CD4-positive, alpha-beta T cell (primary cell): ENCODE data around the gene RAB40A. TPM values are rescaled to one million over a fixed set of nuclear protein-coding genes. Genes with fewer than 3 reads are reported as not detected.

ENCODE experiments used
- ATAC-seq: fragments of 200-7000 bp; cut with Tn5 transposase; one replicate; pipeline ENCODE4 v1.10.0; 2022; ENCODE audit warnings: mild to moderate bottlenecking; ENCODE audit not compliant: poor library complexity
- CTCF ChIA-PET: fragments of 350-600 bp; sonication (Branson Sonifier 250); formaldehyde crosslinking; loops from one replicate; lab custom pipeline; 2021; ENCODE audit warnings: antibody characterized with exemption, inconsistent platforms; lab: Charles Lee
- POLR2A ChIA-PET: fragments of 350-600 bp; sonication (Branson Sonifier 250); formaldehyde crosslinking; loops from one replicate; lab custom pipeline; 2021; ENCODE audit warnings: antibody characterized with exemption, inconsistent platforms; lab: Charles Lee
- DNase-seq, 14 experiments: peaks; one replicate each; pipeline ENCODE4 v3.0.0-alpha.2; 2013 to 2020; ENCODE audit warnings: mixed read lengths in 2 of 14
- H3K27ac ChIP-seq, 2 donors: one replicate each; pipeline versions ENCODE4 v1.5.1 to v1.7.0; 2013; ENCODE audit warnings: low read length in 2 of 2, low read depth in 1 of 2, mild to moderate bottlenecking in 1 of 2
- H3K27me3 ChIP-seq, 2 experiments: 1 replicate in 1 of 2; 2 replicates in 1 of 2; pipeline versions ENCODE4 v1.6.1 to v1.7.0; 2013; ENCODE audit warnings: low read length in 2 of 2, control low read depth in 1 of 2, mild to moderate bottlenecking in 1 of 2, moderate library complexity in 1 of 2; ENCODE audit not compliant: insufficient read depth in 2 of 2, control insufficient read depth in 1 of 2
- H3K36me3 ChIP-seq: one replicate; pipeline ENCODE4 v1.6.1; 2013; ENCODE audit warnings: low read length, control low read depth; ENCODE audit not compliant: insufficient read depth
- H3K4me1 ChIP-seq: one replicate; pipeline ENCODE4 v1.6.1; 2013; ENCODE audit warnings: low read length, control low read depth; ENCODE audit not compliant: insufficient read depth
- H3K4me3 ChIP-seq: one replicate; pipeline ENCODE4 v1.5.1; 2013; ENCODE audit warnings: mild to moderate bottlenecking, low read length, moderate library complexity
- H3K9me3 ChIP-seq, 2 experiments: 1 replicate in 1 of 2; 2 replicates in 1 of 2; pipeline versions ENCODE4 v1.6.1 to v1.7.0; 2013; ENCODE audit warnings: low read length in 2 of 2, mild to moderate bottlenecking in 2 of 2, control low read depth in 1 of 2, moderate library complexity in 1 of 2; ENCODE audit not compliant: control insufficient read depth in 1 of 2, insufficient read depth in 1 of 2
- H3K27ac Mint-ChIP-seq: one replicate; pipeline ENCODE4 v1.8.0; 2020; ENCODE audit warnings: mixed read lengths
- H3K27me3 Mint-ChIP-seq: one replicate; pipeline ENCODE4 v1.8.0; 2021; ENCODE audit warnings: mixed read lengths
- H3K36me3 Mint-ChIP-seq: one replicate; pipeline ENCODE4 v1.8.0; 2021; ENCODE audit warnings: low read depth, mixed read lengths
- H3K4me1 Mint-ChIP-seq: one replicate; pipeline ENCODE4 v1.8.0; 2021; ENCODE audit warnings: low read depth, mixed read lengths
- H3K4me3 Mint-ChIP-seq: one replicate; pipeline ENCODE4 v1.8.0; 2020; ENCODE audit warnings: mild to moderate bottlenecking, mixed read lengths
- H3K9me3 Mint-ChIP-seq: one replicate; pipeline ENCODE4 v1.8.0; 2020; ENCODE audit warnings: mixed read lengths
- intact Hi-C, 2 experiments: fragments of 100-400 bp; cut with DNase I in 1 of 2; cut with micrococcal nuclease in 1 of 2; formaldehyde crosslinking; loops; one replicate each; pipeline versions ENCODE4 v1.15.1 to v1.9.0; 2023 to 2025; cut with DNase I, micrococcal nuclease
- total RNA-seq, 174 experiments: library from RNA in 2 of 174; stranded (reverse) in 2 of 174; gene quantifications; one replicate each; pipeline ENCODE4 v1.2.3 and lab custom pipeline; 2021 to 2026
- TF ChIP-seq, protein P1 (sequence below): fragments of 200-600 bp; IDR thresholded peaks from one replicate; pipeline ENCODE4 v1.8.0; 2022; ENCODE audit warnings: antibody characterized with exemption, mild to moderate bottlenecking

RAB40A gene
- total RNA-seq, 2 experiments from 2014 or later = 0.16 TPM; not detected in 1

DNA sequence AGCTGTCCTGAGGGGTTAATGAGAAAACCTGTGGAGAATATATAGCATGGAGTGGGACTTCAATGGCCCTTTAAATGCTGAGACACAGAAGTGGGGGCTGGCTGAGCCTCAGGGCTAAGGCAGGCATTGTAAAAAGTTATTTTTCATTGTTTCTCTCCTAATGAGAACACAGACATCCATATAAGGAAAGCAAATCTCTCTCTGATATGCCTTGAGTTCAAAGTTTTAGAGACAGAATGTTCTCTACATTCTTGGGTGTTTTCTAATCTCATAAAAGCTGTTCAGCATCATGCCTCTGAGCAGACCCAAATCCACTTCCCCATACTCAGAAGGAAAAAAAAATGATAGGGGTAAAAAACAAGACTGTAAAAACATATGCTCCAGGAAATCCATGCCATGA is 16.8 kb upstream of the RAB40A start:
- ATAC-seq (no peak), DNase-seq (no peak)
- H3K4me1 ChIP-seq = peaks cover 4% of the 10 kb centered on the region
- Mint-ChIP-seq H3K4me1 (peaks cover 4% of the 10 kb centered on the region), H3K27ac (no peak overlapping the region), H3K36me3 (no peaks in the 10 kb centered on the region), H3K9me3 (no peaks in the 10 kb centered on the region), H3K4me3 (no peak overlapping the region), H3K27me3 (no peaks in the 10 kb centered on the region)
- intact Hi-C loops = loop anchor here (5.0 to 10.0 kb wide), 3 partner anchors 149 to 179 kb away; partner anchors contain the start of genes MORF4L2 (in 1 of the 2) and TMEM31 (in 1 of the 2)
- TF ChIP-seq, protein P1, sequence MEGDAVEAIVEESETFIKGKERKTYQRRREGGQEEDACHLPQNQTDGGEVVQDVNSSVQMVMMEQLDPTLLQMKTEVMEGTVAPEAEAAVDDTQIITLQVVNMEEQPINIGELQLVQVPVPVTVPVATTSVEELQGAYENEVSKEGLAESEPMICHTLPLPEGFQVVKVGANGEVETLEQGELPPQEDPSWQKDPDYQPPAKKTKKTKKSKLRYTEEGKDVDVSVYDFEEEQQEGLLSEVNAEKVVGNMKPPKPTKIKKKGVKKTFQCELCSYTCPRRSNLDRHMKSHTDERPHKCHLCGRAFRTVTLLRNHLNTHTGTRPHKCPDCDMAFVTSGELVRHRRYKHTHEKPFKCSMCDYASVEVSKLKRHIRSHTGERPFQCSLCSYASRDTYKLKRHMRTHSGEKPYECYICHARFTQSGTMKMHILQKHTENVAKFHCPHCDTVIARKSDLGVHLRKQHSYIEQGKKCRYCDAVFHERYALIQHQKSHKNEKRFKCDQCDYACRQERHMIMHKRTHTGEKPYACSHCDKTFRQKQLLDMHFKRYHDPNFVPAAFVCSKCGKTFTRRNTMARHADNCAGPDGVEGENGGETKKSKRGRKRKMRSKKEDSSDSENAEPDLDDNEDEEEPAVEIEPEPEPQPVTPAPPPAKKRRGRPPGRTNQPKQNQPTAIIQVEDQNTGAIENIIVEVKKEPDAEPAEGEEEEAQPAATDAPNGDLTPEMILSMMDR = no peak
- no peak overlapping the region for H3K27ac ChIP-seq
- H3K9me3 ChIP-seq = no peaks in the 10 kb centered on the region
- no peak overlapping the region for H3K4me3 ChIP-seq
- ChIA-PET CTCF (no interaction called here), POLR2A (no interaction called here)
- no peaks in the 10 kb centered on the region for H3K27me3 ChIP-seq
- no peaks in the 10 kb centered on the region for H3K36me3 ChIP-seq

DNA sequence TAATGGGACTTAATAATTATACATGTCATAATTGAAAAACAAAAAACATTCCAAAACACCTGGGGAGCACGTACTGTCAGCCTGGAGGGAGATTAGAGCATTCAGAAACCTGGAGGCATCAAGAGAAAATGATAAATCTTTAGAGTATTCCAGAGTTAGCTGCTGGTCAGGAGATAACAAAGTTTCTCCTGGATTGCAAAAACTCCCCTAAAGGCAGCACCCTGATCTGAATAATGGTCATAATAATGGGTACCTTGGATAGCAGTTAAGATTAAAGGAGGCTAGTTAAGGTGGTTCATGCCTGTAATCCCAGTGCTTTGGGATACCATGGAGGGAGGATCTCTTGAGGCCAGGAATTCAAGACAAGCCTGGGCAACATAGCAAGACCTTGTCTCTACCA is 15.9 kb upstream of the RAB40A start:
- Mint-ChIP-seq H3K36me3 (no peaks in the 10 kb centered on the region), H3K4me1 (peaks cover 4% of the 10 kb centered on the region), H3K27ac (no peak overlapping the region), H3K27me3 (no peaks in the 10 kb centered on the region), H3K9me3 (no peaks in the 10 kb centered on the region), H3K4me3 (no peak overlapping the region)
- TF ChIP-seq, protein P1 = no peak
- H3K4me3 ChIP-seq = no peak overlapping the region
- H3K4me1 ChIP-seq = peaks cover 4% of the 10 kb centered on the region
- ATAC-seq = no peak
- no peak overlapping the region for H3K27ac ChIP-seq
- H3K36me3 ChIP-seq = no peaks in the 10 kb centered on the region
- CTCF ChIA-PET = no interaction called here
- no peaks in the 10 kb centered on the region for H3K9me3 ChIP-seq
- intact Hi-C loops = loop anchor here (5.0 to 10.0 kb wide), 3 partner anchors 150 to 180 kb away; partner anchors contain the start of genes MORF4L2 (in 1 of the 2) and TMEM31 (in 1 of the 2)
- POLR2A ChIA-PET = no interaction called here
- no peaks in the 10 kb centered on the region for H3K27me3 ChIP-seq
- DNase-seq = no peak

DNA sequence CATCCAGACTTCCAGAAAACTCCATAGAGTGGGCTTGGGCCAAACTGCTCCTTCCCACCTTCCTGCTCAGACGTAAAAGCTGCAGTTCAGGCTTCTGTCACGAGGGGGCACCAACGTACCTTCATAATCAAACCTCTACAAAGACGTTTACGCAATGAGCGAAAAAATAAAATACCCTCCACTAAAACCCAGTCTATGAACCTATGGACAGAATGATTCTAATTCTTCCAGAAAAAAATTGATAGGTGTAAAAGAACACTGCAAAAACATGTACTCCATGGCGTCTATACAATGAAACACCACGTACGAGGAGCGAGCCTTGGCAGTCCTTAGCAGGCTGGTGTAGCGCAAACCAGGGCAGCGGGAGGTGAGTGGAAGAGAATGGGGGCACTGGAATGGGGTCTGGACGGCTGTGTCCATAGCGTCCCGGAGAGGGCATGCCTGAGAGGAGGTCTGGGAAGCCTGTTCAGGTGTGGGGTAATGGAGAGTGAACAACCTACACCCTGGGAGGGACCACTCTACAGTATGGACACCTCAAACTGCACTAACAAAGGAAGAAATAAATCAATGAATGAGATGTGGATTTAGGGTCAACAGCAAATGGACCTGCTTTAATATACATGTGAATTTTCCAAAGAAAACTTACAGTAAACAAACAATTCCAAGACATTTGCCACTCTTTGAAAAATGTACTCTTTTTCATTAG is 14.4 kb upstream of the RAB40A start:
- ATAC-seq (peak; percentile 60), DNase-seq (peak; percentile 38 to 81 (median 61))
- Mint-ChIP-seq H3K4me3 (peak overlapping the region; percentile 58), H3K27ac (no peak overlapping the region), H3K4me1 (peaks cover 4% of the 10 kb centered on the region), H3K9me3 (no peaks in the 10 kb centered on the region), H3K27me3 (no peaks in the 10 kb centered on the region), H3K36me3 (no peaks in the 10 kb centered on the region)
- ChIA-PET POLR2A (no interaction called here), CTCF (interaction anchor here (0.8 to 1.2 kb wide), 2 partner anchors 9 to 311 kb away, joined by 3 read pairs; no protein-coding TSS in a partner anchor)
- intact Hi-C loops = loop anchor here (1.0 to 10.0 kb wide), 3 partner anchors 151 to 284 kb away; partner anchors contain the start of genes MORF4L2 (in 1 of the 2) and TMEM31 (in 1 of the 2)
- Histone ChIP-seq H3K27ac (no peak overlapping the region), H3K9me3 (no peaks in the 10 kb centered on the region), H3K27me3 (no peaks in the 10 kb centered on the region), H3K4me1 (peaks cover 4% of the 10 kb centered on the region), H3K36me3 (no peaks in the 10 kb centered on the region), H3K4me3 (peak overlapping the region; percentile 20)
- TF ChIP-seq, protein P1 = peak; percentile 75
